Pancreas (tissue), 10 donors: Measurements from ENCODE around the gene CDK5. TPM values are rescaled to one million over a fixed set of nuclear protein-coding genes. Genes with fewer than 3 reads are reported as not detected.

Experiments used
- ATAC-seq, 4 donors: fragments of 200-7000 bp; cut with Tn5 transposase; one replicate each; pipeline versions ENCODE4 v1.8.0 to v1.9.1; 2020; ENCODE audit warnings: mild to moderate bottlenecking in 4 of 4, moderate library complexity in 4 of 4
- DNase-seq, 6 donors: peaks; one replicate each; pipeline ENCODE4 v3.0.0-alpha.2; 2020
- FAIRE-seq: peaks from 2 replicates; lab custom pipeline; 2012; peaks lifted over from hg19 to GRCh38; lab: Jason Lieb, UNC
- H3K27ac ChIP-seq, 4 donors: fragments of 200-600 bp; sonication (generic); 1 replicate in 3 of 4; 2 replicates in 1 of 4; pipeline versions ENCODE4 v1.5.0 to v1.8.0; 2020
- H3K27me3 ChIP-seq, 4 donors: fragments of 200-600 bp; one replicate each; pipeline ENCODE4 v1.8.0; 2021
- H3K36me3 ChIP-seq, 3 donors: fragments of 200-600 bp; sonication (generic) in 1 of 3; one replicate each; pipeline versions ENCODE4 v1.5.0 to v1.8.0; 2020 to 2021
- H3K4me1 ChIP-seq, 3 donors: fragments of 200-600 bp; one replicate each; pipeline ENCODE4 v1.8.0; 2021
- H3K4me3 ChIP-seq, 4 donors: fragments of 200-600 bp; sonication (generic) in 2 of 4; one replicate each; pipeline versions ENCODE4 v1.5.0 to v1.8.0; 2020 to 2021
- H3K9me3 ChIP-seq, 4 donors: fragments of 200-600 bp; one replicate each; pipeline ENCODE4 v1.8.0; 2021
- WGBS, 2 donors: extraction: QIAGEN DNeasy Blood & Tissue Kit; methylation state at CpG; one replicate each; pipeline ENCODE4 v1.1.7; 2013; 5-methylcytosine and 5-hydroxymethylcytosine counted together
- intact Hi-C, 3 donors: fragments of 100-400 bp; cut with DNase I; formaldehyde crosslinking; loops; one replicate each; pipeline versions ENCODE4 v1.11.1 to v1.14.2; 2022
- polyA plus RNA-seq, 2 donors: library from polyadenylated mRNA; stranded (reverse); fragments of 200-250 nt; gene quantifications; one replicate each; pipeline ENCODE4 v1.2.3, GENCODE V29; 2013
- total RNA-seq, 6 donors: library from RNA; stranded (reverse); fragmentation: NEBNext Ultra II Directional in 4 of 6; extraction: Animal tissue kit (Norgen Biotek cat#: 25700) in 4 of 6; gene quantifications; one replicate each; pipeline versions ENCODE4 v1.2.1 to v1.2.4, GENCODE V29; 2021 to 2023
- TF ChIP-seq, protein P1 (sequence below), 4 donors: fragments of 200-600 bp; sonication (generic) in 3 of 4; IDR thresholded peaks; one replicate each; pipeline versions ENCODE4 v1.5.0 to v1.8.0; 2021; ENCODE audit warnings: antibody characterized with exemption in 4 of 4
- donor health status: healthy with polysubstance abuse.
- donor health status: DM: no; HTN: no; CAD: no; lungs with moderate emphysema.
- donor health status: DM: no; HTN: no; CAD: no.
- donor health status: control.
- donor health status: control.
- donor health status: Bipolar disorder and iron deficiency.
- donor health status: DM: yes; HTN: yes; CAD: no.
- donor health status: DM: no; HTN: no; CAD: no.
- donor health status: DM: no; HTN: no; CAD: no.
- donor health status: DM: yes; HTN: yes; CAD: no.

The CDK5 gene
- total and polyA plus RNA-seq, 8 donors = 3.7 to 7.8 (median 4.8) TPM

DNA sequence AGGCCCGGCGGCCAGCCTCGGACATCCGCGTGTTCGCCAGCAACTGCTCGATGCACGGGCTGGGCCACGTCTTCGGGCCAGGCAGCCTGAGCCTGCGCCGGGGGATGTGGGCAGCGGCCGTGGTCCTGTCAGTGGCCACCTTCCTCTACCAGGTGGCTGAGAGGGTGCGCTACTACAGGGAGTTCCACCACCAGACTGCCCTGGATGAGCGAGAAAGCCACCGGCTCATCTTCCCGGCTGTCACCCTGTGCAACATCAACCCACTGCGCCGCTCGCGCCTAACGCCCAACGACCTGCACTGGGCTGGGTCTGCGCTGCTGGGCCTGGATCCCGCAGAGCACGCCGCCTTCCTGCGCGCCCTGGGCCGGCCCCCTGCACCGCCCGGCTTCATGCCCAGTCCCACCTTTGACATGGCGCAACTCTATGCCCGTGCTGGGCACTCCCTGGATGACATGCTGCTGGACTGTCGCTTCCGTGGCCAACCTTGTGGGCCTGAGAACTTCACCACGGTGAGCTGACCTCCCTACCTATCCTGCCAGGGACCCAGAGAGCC lies 8.7 kb downstream of the CDK5 start:
- H3K4me1 ChIP-seq = peaks cover 0 to 4% (median 0%) of the 10 kb centered on the region in 3 donors
- DNase-seq (peak in 1 of 6 donors; percentile 68), ATAC-seq (no peak), FAIRE-seq (no peak)
- intact Hi-C loops = no loop called here
- H3K36me3 ChIP-seq = no peaks in the 10 kb centered on the region
- H3K27ac ChIP-seq = no peak overlapping the region
- H3K4me3 ChIP-seq = no peak overlapping the region
- WGBS, 2 donors = 84 to 86% methylated on average over 38 of the region's 38 CpGs
- TF ChIP-seq, protein P1, sequence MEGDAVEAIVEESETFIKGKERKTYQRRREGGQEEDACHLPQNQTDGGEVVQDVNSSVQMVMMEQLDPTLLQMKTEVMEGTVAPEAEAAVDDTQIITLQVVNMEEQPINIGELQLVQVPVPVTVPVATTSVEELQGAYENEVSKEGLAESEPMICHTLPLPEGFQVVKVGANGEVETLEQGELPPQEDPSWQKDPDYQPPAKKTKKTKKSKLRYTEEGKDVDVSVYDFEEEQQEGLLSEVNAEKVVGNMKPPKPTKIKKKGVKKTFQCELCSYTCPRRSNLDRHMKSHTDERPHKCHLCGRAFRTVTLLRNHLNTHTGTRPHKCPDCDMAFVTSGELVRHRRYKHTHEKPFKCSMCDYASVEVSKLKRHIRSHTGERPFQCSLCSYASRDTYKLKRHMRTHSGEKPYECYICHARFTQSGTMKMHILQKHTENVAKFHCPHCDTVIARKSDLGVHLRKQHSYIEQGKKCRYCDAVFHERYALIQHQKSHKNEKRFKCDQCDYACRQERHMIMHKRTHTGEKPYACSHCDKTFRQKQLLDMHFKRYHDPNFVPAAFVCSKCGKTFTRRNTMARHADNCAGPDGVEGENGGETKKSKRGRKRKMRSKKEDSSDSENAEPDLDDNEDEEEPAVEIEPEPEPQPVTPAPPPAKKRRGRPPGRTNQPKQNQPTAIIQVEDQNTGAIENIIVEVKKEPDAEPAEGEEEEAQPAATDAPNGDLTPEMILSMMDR (IDR thresholded peaks at IDR 0.05) = no peak
- no peaks in the 10 kb centered on the region for H3K27me3 ChIP-seq
- H3K9me3 ChIP-seq = no peaks in the 10 kb centered on the region

DNA sequence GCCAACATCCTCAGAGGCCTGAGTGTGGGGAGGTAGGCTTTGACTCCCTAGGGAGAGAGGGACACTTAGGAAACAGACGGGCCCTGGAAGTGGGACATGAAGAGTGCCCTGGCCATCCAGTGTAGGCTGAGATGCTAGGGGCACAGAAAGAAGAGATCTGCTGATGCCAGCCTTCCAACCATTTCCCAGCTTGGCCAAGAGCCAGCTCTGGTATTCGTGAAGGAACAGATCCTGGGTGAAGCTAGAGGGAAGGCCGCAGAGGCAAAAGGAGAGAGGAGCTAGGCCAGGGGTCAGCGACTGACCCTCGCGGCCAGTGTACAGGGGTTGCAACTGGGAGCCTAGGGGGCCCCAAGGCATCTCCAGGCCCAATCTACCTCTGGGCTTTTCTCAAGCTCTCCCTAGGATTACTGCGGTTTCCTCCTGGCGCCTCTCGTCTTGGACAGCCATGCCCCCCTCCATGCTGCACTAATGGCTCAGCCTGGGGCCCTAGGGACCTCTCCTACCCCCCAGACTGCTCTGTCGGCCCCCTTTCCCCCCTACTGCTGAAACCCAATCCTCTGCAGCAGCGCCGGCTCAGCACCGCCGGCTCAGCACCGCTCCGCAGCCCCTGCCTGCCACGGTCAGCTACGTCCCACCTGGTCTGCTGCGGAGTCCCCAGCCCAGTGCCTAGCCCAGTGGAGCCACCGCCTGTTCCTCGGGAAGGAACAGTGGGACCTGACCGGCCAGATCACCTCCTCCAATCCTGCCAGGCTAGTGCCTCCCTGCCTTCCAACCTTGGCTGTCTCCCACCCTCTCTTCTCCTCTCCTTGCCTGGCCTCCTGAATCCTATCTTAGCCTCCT lies 9.5 kb downstream of the CDK5 start, which contains the start of gene ASIC3:
ASIC3 (plus strand) TSS at position 556 of the 840 bp plus-strand sequence. CDS start 355 bp downstream, outside the sequence.
- Histone ChIP-seq H3K36me3 (no peaks in the 10 kb centered on the region), H3K4me3 (no peak within 1 kb of the TSS), H3K27ac (no peak within 1 kb of the TSS), H3K9me3 (no peaks in the 10 kb centered on the region), H3K27me3 (no peaks in the 10 kb centered on the region), H3K4me1 (peaks cover 0 to 4% (median 0%) of the 10 kb centered on the region in 3 donors)
- peak in 1 of 6 donors; percentile 72 for DNase-seq
- TF ChIP-seq, protein P1 (IDR thresholded peaks at IDR 0.05) = no peak
- ATAC-seq = no peak
- intact Hi-C loops = no loop called here
- 71 to 78% methylated on average over 22 of the region's 22 CpGs for WGBS, 2 donors
- no peak for FAIRE-seq

DNA sequence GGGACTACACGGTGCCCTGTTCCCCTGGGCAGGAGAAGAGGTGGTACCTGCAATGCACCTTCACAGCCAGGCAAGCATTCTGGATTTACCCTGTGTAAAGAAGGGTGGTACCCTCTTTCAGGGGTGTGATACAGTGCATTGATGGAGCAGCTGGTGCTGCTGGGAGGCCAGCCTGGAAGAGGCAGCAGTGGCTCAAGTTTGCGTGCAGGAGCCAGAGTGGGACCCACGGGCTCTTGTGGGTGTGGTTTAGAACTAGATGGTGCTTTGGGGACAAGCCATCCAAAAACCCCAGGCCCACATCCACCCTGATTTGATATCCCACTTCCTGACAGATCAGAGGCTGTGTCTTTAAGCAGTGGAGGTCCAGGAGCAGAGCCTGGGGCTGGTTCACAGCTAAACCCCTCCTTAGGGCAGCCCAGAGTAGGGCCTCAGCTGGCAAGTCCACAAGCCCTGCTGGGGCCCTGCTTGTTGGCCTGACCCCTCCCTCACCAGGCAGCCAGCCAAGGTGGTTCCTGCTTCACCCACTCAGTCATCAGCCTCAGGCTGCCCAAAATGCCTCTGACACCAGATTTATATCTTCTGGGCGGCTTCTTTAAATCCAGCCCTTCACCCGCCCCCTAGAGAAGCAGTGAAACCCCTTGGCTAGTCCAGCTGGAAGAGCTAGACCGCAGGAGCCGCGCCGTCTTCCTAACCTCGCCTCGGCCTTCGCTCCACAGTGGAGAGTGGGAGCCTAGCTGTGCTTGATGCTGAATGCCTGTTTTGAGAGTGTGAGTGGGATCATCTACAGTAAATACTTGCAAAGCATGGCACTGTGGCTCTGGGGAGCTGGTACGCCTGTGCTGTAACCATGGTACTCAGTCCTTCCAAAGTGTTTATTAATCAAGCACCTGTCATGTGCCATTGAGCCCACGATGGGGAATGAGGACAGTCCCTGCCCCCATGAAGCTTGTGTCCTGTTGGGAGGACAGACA lies 10.8 kb downstream of the CDK5 start:
- H3K27ac ChIP-seq = no peak overlapping the region
- whole genome bisulfite sequencing, 2 donors = 73% methylated on average over 14 of the region's 14 CpGs

DNA sequence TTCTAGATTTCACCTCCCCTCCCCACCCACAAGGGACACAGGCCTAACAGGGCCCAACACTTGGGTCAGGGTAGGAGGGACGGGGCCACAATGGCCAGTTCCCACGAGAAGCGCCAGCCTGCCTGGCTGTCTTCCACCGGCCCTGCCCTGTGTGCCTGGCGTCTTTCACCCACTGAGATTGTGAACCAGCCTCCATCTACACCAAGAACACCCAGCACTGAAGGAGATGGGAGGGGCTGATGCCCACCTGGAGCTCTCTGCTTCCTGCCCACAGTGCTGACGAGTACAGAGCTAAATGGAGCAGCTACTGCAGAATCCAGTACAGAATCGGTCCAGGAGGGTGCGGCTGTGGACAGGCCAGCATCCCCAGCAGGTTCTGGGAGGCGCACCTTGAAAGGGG lies 11.7 kb downstream of the CDK5 start:
- Histone ChIP-seq H3K9me3 (no peaks in the 10 kb centered on the region), H3K4me3 (no peak overlapping the region), H3K27me3 (no peaks in the 10 kb centered on the region), H3K36me3 (no peaks in the 10 kb centered on the region), H3K4me1 (peaks cover 0 to 2% (median 0%) of the 10 kb centered on the region in 3 donors), H3K27ac (no peak overlapping the region)
- TF ChIP-seq, protein P1 (IDR thresholded peaks at IDR 0.05) = no peak
- DNase-seq = peak in 1 of 6 donors; percentile 15
- no peak for ATAC-seq
- WGBS, 2 donors = 77 to 82% methylated on average over 9 of the region's 9 CpGs
- intact Hi-C loops = no loop called here
- no peak for FAIRE-seq

More for the DNA sequence above, 10.8 kb downstream of the CDK5 start:
- Histone ChIP-seq H3K4me3 (no peak overlapping the region), H3K27me3 (no peaks in the 10 kb centered on the region), H3K36me3 (no peaks in the 10 kb centered on the region), H3K4me1 (peaks cover 0 to 4% (median 0%) of the 10 kb centered on the region in 3 donors), H3K9me3 (no peaks in the 10 kb centered on the region)
- intact Hi-C loops = no loop called here
- no peak for FAIRE-seq
- TF ChIP-seq, protein P1 (IDR thresholded peaks at IDR 0.05) = no peak
- no peak for ATAC-seq
- DNase-seq = peak in 1 of 6 donors; percentile 62
